WTC11 (cell line): ENCODE measurements around the gene DTX1. TPM values are rescaled to one million over a fixed set of nuclear protein-coding genes. Genes with fewer than 3 reads are reported as not detected.

Source experiments
- ATAC-seq: fragments of 200-7000 bp; cut with Tn5 transposase; 2 replicates; pipeline ENCODE4 v1.10.0; 2021; ENCODE audit warnings: mild to moderate bottlenecking, moderate library complexity
- CTCF ChIA-PET: fragments of 300-600 bp; sonication (Branson Sonifier 250); formaldehyde crosslinking; loops from one replicate; lab custom pipeline; 2021; ENCODE audit warnings: antibody characterized with exemption; lab: Charles Lee
- POLR2A ChIA-PET: fragments of 350-600 bp; sonication (Branson Sonifier 250); formaldehyde crosslinking; loops from one replicate; lab custom pipeline; 2021; ENCODE audit warnings: antibody characterized with exemption; lab: Charles Lee
- DNase-seq: peaks from one replicate; pipeline ENCODE4 v3.0.0; 2021; ENCODE audit warnings: low spot score
- H3K27ac Mint-ChIP-seq: 2 replicates; pipeline ENCODE4 v1.8.0; 2021; ENCODE audit warnings: mixed read lengths
- H3K27me3 Mint-ChIP-seq: 2 replicates; pipeline ENCODE4 v1.8.0; 2021; ENCODE audit warnings: low read depth, mild to moderate bottlenecking, moderate library complexity, mixed read lengths
- H3K36me3 Mint-ChIP-seq: 2 replicates; pipeline ENCODE4 v1.8.0; 2021; ENCODE audit warnings: mixed read lengths
- H3K4me1 Mint-ChIP-seq: 2 replicates; pipeline ENCODE4 v1.8.0; 2022; ENCODE audit warnings: mixed read lengths
- H3K4me3 Mint-ChIP-seq: 2 replicates; pipeline ENCODE4 v1.8.0; 2021; ENCODE audit warnings: mild to moderate bottlenecking, moderate library complexity, mixed read lengths
- H3K9me3 Mint-ChIP-seq: 2 replicates; pipeline ENCODE4 v1.8.0; 2021; ENCODE audit warnings: mixed read lengths
- ATF1 ChIP-seq: sonication (generic); formaldehyde crosslinking; IDR thresholded peaks from 2 replicates; pipeline ENCODE4 v1.8.1; 2023; ENCODE audit warnings: mild to moderate bottlenecking, moderate library complexity, missing genetic modification reagents
- ATF2 ChIP-seq: sonication (generic); formaldehyde crosslinking; IDR thresholded peaks from 2 replicates; pipeline ENCODE4 v1.8.1; 2022; ENCODE audit warnings: low read depth, missing genetic modification reagents, borderline replicate concordance
- E2F1 ChIP-seq: sonication (generic); formaldehyde crosslinking; IDR thresholded peaks from 2 replicates; pipeline ENCODE4 v1.8.0; 2022; ENCODE audit warnings: mild to moderate bottlenecking, missing genetic modification reagents
- FOXP4 ChIP-seq: sonication (generic); formaldehyde crosslinking; IDR thresholded peaks from 2 replicates; pipeline ENCODE4 v1.8.0; 2022; ENCODE audit warnings: mild to moderate bottlenecking, missing genetic modification reagents
- GTF2I ChIP-seq: fragments of 250-450 bp; sonication (Bioruptor Pico); conservative IDR thresholded peaks from 2 replicates; pipeline ENCODE4 v1.4.0; 2021; ENCODE audit warnings: mild to moderate bottlenecking
- HMGXB4 ChIP-seq: sonication (generic); formaldehyde crosslinking; IDR thresholded peaks from 2 replicates; pipeline ENCODE4 v1.8.1; 2023; ENCODE audit warnings: mild to moderate bottlenecking, moderate library complexity, missing genetic modification reagents
- KAT7 ChIP-seq: sonication (generic); formaldehyde crosslinking; IDR thresholded peaks from 2 replicates; pipeline ENCODE4 v1.8.1; 2023; ENCODE audit warnings: missing genetic modification reagents, mild to moderate bottlenecking, borderline replicate concordance
- MLX ChIP-seq: sonication (generic); formaldehyde crosslinking; IDR thresholded peaks from 2 replicates; pipeline ENCODE4 v1.8.1; 2023; ENCODE audit warnings: mild to moderate bottlenecking, missing genetic modification reagents, moderate library complexity
- NFATC4 ChIP-seq: fragments of 250-450 bp; sonication (Bioruptor Pico); IDR thresholded peaks from 2 replicates; pipeline ENCODE4 v1.9.0; 2021; ENCODE audit warnings: mild to moderate bottlenecking
- NR2C2 ChIP-seq: sonication (generic); formaldehyde crosslinking; IDR thresholded peaks from 2 replicates; pipeline ENCODE4 v1.8.0; 2022; ENCODE audit warnings: mild to moderate bottlenecking, missing genetic modification reagents
- SMAD4 ChIP-seq: sonication (generic); formaldehyde crosslinking; IDR thresholded peaks from 2 replicates; pipeline ENCODE4 v1.8.0; 2022; ENCODE audit warnings: mild to moderate bottlenecking, missing genetic modification reagents
- ZNF121 ChIP-seq: sonication (generic); formaldehyde crosslinking; IDR thresholded peaks from 2 replicates; pipeline ENCODE4 v1.8.0; 2023; ENCODE audit warnings: missing genetic modification reagents
- total RNA-seq: library from RNA; stranded (reverse); gene quantifications from 3 replicates; pipeline ENCODE4 v1.2.3, GENCODE V29; 2021

DTX1 gene
- total RNA-seq, 1 experiment from 2014 or later = 6.2 TPM

- H3K36me3 Mint-ChIP-seq = no peaks in the 10 kb centered on the region
- no peak overlapping the region for H3K27ac Mint-ChIP-seq
- peaks cover 10% of the 10 kb centered on the region for H3K27me3 Mint-ChIP-seq
- TF ChIP-seq NR2C2 (CRISPR knock-in tag) = no peak
- TF ChIP-seq KAT7 (CRISPR knock-in tag) = no peak
- TF ChIP-seq GTF2I (CRISPR knock-in tag) = peak; percentile 70; the same call in 1 of the 2 replicates
- TF ChIP-seq FOXP4 (CRISPR knock-in tag) = no peak
- DNase-seq (no peak), ATAC-seq (no peak)
- no peaks in the 10 kb centered on the region for H3K9me3 Mint-ChIP-seq
- POLR2A ChIA-PET = no interaction called here
- CTCF ChIA-PET = interaction anchor here (0.6 to 2.5 kb wide), 2 partner anchors 12 to 22 kb away, joined by 3 to 6 read pairs; no protein-coding TSS in a partner anchor
- peaks cover 23% of the 10 kb centered on the region for H3K4me1 Mint-ChIP-seq
- H3K4me3 Mint-ChIP-seq = no peak overlapping the region
Observed at GRCh38 chr12:113070117-113070906, 13.8 kb downstream of the DTX1 start.

- H3K27ac Mint-ChIP-seq = no peak overlapping the region
- no peaks in the 10 kb centered on the region for H3K9me3 Mint-ChIP-seq
- H3K4me3 Mint-ChIP-seq = no peak overlapping the region
- ChIA-PET POLR2A (no interaction called here), CTCF (interaction anchor here (0.6 to 2.5 kb wide), 2 partner anchors 14 to 21 kb away, joined by 3 to 6 read pairs; no protein-coding TSS in a partner anchor)
- no peak for DNase-seq
- no peak for ATAC-seq
- no peaks in the 10 kb centered on the region for H3K36me3 Mint-ChIP-seq
- H3K4me1 Mint-ChIP-seq = peaks cover 20% of the 10 kb centered on the region
- TF ChIP-seq NFATC4 = no peak
- TF ChIP-seq FOXP4 (CRISPR knock-in tag) = no peak
- TF ChIP-seq MLX (CRISPR knock-in tag) = no peak
- no peak for TF ChIP-seq E2F1 (CRISPR knock-in tag)
- TF ChIP-seq HMGXB4 (CRISPR knock-in tag) = no peak
- no peak for TF ChIP-seq SMAD4
- no peak for TF ChIP-seq ATF1
- no peak for TF ChIP-seq ATF2
- no peak for TF ChIP-seq ZNF121 (CRISPR knock-in tag)
- peaks cover 22% of the 10 kb centered on the region for H3K27me3 Mint-ChIP-seq
Observed at GRCh38 chr12:113071135-113072112, 14.9 kb downstream of the DTX1 start.
